AG09319 (cell line): ENCODE measurements around the gene AFG1L.
"Not testable (repeated sequence)": the region's sequence is repeated elsewhere in the genome, so short reads cannot be mapped to it uniquely, and the experiment has no call there.

Experiments used
- DNase-seq: peaks from one replicate; pipeline ENCODE4 v3.0.0-alpha.2; 2010; ENCODE audit warnings: low read depth; ENCODE audit errors: extremely low read depth
- TF ChIP-seq, protein P1 (sequence below): IDR thresholded peaks from 2 replicates; pipeline ENCODE4 v1.5.1; 2011; ENCODE audit warnings: low read depth, mild to moderate bottlenecking, inconsistent platforms, low read length, moderate library complexity

The AFG1L gene

DNA sequence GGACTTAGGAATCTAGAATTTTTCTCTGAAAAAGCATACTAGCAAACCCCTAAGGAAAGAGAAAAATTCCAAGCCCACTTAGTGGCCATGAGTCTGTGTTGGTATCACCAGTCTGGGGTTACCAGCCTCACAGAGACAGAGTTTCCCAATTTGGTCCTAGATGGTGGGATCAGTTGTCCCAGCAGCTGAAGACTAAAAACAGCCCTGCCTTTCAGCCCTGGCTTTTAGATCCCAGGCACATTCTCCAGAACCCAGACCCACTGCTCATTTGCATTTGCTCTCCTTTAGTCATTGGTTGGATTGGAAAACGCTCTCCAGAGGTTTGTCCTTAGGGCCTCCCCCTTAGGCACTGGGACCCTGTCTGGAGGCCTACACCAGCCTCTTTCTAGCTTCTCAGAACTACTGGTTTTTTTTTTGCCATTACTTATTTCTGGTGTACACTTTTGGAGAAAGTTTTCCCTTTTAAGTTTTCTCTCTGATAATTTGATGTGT, 226.8 kb downstream of the AFG1L start:
- TF ChIP-seq, protein P1, sequence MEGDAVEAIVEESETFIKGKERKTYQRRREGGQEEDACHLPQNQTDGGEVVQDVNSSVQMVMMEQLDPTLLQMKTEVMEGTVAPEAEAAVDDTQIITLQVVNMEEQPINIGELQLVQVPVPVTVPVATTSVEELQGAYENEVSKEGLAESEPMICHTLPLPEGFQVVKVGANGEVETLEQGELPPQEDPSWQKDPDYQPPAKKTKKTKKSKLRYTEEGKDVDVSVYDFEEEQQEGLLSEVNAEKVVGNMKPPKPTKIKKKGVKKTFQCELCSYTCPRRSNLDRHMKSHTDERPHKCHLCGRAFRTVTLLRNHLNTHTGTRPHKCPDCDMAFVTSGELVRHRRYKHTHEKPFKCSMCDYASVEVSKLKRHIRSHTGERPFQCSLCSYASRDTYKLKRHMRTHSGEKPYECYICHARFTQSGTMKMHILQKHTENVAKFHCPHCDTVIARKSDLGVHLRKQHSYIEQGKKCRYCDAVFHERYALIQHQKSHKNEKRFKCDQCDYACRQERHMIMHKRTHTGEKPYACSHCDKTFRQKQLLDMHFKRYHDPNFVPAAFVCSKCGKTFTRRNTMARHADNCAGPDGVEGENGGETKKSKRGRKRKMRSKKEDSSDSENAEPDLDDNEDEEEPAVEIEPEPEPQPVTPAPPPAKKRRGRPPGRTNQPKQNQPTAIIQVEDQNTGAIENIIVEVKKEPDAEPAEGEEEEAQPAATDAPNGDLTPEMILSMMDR, result no peak
- DNase-seq, result no peak

DNA sequence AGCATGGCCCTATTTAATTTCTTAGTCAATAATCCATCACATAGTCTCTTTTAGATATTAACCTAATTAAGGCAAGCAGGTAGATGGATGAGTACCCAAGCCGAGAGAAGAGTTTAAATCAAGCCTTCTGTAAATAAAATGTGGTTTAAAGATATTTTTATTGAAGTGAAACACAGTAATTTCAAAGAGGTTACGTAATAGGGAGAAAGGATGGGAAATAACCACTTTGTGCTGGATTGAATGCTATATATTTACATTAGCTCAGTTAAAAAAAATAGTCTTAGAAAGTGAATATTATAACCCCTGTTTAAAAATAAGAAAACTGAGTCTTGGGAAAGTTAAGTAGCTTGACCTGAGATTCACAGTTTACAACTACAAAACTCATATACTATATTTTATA, 228.8 kb downstream of the AFG1L start:
- TF ChIP-seq, protein P1, result no peak
- no peak for DNase-seq

DNA sequence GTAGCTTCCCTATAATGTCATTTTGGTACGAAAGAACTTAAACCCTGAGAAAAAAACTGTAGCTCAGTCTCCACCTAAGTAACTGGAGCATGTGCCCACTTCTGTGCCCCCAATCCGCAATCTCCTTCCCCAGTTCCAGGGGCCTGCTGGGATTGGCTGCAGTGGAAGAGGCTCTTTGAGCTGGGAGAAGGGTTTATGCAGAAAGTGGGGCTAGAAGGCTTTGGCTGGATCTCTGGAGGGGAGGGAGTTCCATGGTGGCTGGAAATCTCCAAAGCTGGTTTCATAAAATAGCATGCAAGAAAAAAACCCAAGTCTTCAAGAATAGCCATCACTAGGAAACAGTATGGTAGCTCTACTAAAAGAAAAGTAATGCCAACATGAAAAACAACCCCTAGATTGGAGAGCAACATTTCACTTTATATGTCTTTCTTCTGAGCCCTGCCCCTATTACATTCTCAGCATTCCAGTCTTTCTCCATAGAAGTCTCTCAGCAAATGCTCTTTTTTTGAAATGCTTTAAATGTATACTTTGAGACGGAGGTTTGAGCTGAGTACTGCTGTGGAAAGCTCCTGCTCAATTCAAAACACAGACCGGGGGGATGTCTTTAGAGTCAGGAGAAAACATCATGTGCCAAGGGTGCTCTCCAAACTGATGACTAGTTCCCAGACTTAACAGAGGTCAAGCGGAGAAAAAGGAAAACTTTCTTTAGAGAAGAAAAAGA, 229.8 kb downstream of the AFG1L start:
- TF ChIP-seq, protein P1, result no peak
- no peak for DNase-seq

DNA sequence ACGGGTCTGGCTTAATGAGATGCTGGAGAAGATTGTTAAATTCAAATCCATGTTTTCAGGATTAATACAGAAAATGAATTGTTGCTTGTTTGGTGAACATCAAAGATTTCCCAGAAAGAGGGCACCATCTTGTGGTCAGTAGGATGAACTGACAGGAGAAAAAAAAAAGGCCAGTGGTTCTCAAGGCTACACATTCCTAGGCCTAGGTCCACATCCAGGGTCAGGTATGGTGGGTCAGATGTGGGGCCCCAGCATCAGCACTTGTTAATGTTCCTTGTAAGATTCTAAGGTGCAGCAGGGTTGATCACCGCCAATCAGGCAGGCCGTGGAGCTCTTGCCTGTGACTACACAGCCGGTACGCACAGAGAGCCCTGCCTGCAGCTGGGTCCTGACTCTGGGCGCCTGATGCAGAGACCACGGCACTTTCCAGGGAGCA, 231.9 kb downstream of the AFG1L start:
- no peak for DNase-seq
- TF ChIP-seq, protein P1, result peak; percentile 79

DNA sequence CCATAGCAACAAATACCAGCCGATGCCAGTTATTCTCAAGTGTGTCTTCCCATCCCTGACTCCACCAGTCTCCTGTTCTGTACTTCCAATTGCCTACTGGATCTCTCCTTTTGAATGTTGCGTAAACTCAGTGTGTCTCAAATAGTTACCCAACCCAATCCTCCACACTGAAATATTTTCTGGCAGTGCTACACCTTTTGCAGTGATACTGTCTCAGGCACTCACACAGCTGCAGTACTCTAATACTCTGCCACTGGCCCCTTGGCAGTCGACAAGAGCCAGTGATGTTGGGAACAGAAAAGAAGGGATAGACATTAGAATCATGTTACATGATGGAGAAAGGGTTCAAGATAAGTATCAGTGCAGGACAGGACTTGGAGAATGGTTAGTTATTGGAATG, 234.0 kb downstream of the AFG1L start:
- TF ChIP-seq, protein P1, result no peak
- DNase-seq, result no peak

DNA sequence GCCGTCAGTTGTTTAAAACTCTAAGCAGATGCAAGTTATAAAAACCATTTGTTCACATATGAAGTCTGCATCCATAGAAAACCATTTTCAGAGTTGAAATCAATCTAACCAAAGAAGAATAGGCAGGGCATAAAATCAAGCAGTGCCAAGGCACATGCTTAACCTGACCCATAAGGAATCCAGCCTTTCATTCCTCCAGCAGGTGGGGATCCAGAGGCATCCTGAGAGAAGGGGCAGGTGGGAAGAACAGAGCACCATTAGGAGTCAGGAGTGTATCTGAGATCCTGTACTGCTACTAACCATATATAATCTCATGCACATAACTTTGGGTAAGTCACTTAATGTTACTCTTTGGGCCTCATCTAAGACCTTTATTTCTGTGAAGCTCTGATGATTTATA, 236.5 kb downstream of the AFG1L start:
- DNase-seq, result no peak
- TF ChIP-seq, protein P1, result no peak

DNA sequence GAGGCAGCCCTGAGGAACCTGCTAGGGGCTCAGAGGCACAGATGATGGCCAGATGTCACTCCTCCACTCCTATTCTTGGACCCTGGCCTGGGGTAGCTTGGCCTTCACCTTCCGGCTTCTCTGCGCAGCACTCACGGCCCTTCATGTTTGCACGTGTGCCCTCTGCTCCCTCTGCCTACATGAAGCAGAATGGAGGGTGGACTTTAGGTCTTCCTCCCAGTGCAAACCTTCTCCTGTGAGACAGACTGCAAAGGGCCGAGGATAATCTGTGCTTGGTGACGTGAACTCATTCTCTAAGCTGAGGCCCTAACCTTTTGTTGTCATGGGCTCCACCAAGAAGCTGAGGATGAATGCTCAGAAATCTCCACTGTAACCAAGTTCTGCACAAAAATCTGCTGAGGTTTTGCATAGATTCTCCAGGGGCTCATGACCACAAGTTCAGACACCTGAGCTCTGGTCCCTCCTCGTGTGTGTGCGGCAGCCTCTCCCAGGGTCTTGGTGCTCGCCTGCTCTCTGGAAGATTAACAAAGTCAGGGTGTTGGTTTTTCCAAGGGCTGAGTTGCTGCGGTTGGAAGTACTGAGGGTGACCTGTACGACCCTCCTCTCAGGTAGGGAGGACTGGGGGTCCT, 240.4 kb downstream of the AFG1L start:
- DNase-seq, result no peak
- TF ChIP-seq, protein P1, result no peak

DNA sequence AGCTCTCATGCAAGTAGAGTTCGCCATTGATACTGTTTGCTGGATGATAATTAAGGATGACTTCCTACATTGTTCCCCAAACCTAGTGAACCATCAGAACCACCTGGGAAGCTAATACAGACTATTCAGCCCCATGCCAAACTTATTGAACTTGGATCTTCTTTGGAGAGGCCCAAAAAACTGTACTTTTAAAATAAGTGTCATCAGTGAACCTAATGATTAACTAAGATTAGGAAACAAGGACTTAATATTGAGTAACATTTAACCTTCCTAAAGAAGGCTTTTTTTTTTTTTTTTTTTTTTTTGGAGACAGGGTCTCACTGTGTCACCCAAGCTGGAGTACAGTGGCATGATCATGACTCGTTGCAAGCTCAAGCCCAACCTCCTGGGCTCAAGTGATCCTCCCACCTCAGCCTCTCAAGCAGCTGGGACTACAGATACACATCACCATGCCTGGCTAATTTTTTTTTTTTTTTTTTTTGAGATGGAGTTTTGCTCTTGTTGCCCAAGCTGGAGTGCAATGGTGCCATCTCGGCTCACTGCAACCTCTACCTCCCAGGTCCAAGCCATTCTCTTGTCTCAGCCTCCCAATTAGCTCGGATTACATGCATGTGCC, 241.2 kb downstream of the AFG1L start:
- DNase-seq, result not testable (repeated sequence)
